AG04450 (cell line): Measurements from ENCODE around the gene CPHXL. TPM values are rescaled to one million over a fixed set of nuclear protein-coding genes. Genes with fewer than 3 reads are reported as not detected.

ENCODE experiments used
- CTCF ChIA-PET: fragments of 300-600, 350-600 bp; formaldehyde crosslinking; extraction: SDS; loops from one replicate; lab custom pipeline; 2022; ENCODE audit warnings: antibody characterized with exemption, inconsistent platforms; lab: Charles Lee
- POLR2A ChIA-PET: fragments of 350-600 bp; formaldehyde crosslinking; extraction: SDS; loops from one replicate; lab custom pipeline; 2021; ENCODE audit warnings: antibody characterized with exemption, inconsistent platforms; lab: Yijun Ruan, JAX
- DNase-seq: peaks from one replicate; pipeline ENCODE4 v3.0.0-alpha.2; 2011; ENCODE audit warnings: low read depth, low spot score
- H3K27ac ChIP-seq: one replicate; pipeline ENCODE4 v1.5.1; 2012; ENCODE audit warnings: low read depth, low read length, control low read depth
- H3K27me3 ChIP-seq: one replicate; pipeline ENCODE4 v1.6.0; 2012; ENCODE audit warnings: low read length; ENCODE audit not compliant: control insufficient read depth, insufficient read depth
- H3K4me3 ChIP-seq: 2 replicates; pipeline ENCODE4 v1.5.1; 2011; ENCODE audit warnings: mild to moderate bottlenecking, low read depth, low read length, control low read depth
- H3K9me3 ChIP-seq: 2 replicates; pipeline ENCODE4 v1.5.1; 2012; ENCODE audit warnings: low read length; ENCODE audit not compliant: control insufficient read depth, insufficient read depth
- CTCF ChIP-seq: IDR thresholded peaks from 2 replicates; pipeline ENCODE4 v1.5.1; 2011; ENCODE audit warnings: low read depth, low read length, control low read depth, inconsistent platforms
- polyA plus RNA-seq: library from polyadenylated mRNA; depleted of rRNA; stranded (reverse); fragments of >200 nt; gene quantifications from 2 replicates; pipeline ENCODE4 v1.2.3, GENCODE V29; 2011

Gene CPHXL
- polyA plus RNA-seq, 1 experiment, result not detected

GRCh38 chr16:75750528-75750927 lies 24.2 kb upstream of the CPHXL start:
- DNase-seq, result no peak
- Histone ChIP-seq H3K9me3 (no peaks in the 10 kb centered on the region), H3K27ac (no peak overlapping the region), H3K27me3 (no peaks in the 10 kb centered on the region), H3K4me3 (no peak overlapping the region)
- no peak for TF ChIP-seq CTCF
- ChIA-PET POLR2A (no interaction called here), CTCF (interaction anchor here (1.5 kb wide), 1 partner anchor 22 kb away, joined by 3 read pairs; no protein-coding TSS in a partner anchor)

- POLR2A ChIA-PET, result no interaction called here
- Histone ChIP-seq H3K27ac (no peak overlapping the region), H3K27me3 (no peaks in the 10 kb centered on the region), H3K4me3 (no peak overlapping the region), H3K9me3 (peaks cover 2% of the 10 kb centered on the region; the same call in 1 of the 2 replicates)
- DNase-seq, result no peak
- CTCF ChIA-PET, result interaction anchor here (1.0 kb wide), 1 partner anchor 43 kb away, joined by 3 read pairs; no protein-coding TSS in a partner anchor
- TF ChIP-seq CTCF, result no peak
These were observed 20.1 kb upstream of the CPHXL start for GRCh38 chr16:75746359-75746758.

- POLR2A ChIA-PET, result no interaction called here
- CTCF ChIA-PET, result no interaction called here
- H3K4me3 ChIP-seq, result no peak overlapping the region
- H3K27me3 ChIP-seq, result no peaks in the 10 kb centered on the region
- H3K9me3 ChIP-seq, result peaks cover 2% of the 10 kb centered on the region; the same call in 1 of the 2 replicates
- DNase-seq, result no peak
- H3K27ac ChIP-seq, result no peak overlapping the region
- TF ChIP-seq CTCF, result no peak
These were observed 19.5 kb upstream of the CPHXL start for GRCh38 chr16:75745823-75746222.

GRCh38 chr16:75745242-75745641 lies 19.0 kb upstream of the CPHXL start:
- TF ChIP-seq CTCF, result no peak
- no peak overlapping the region for H3K4me3 ChIP-seq
- no peak overlapping the region for H3K27ac ChIP-seq
- DNase-seq, result no peak
- POLR2A ChIA-PET, result no interaction called here
- no peaks in the 10 kb centered on the region for H3K27me3 ChIP-seq
- CTCF ChIA-PET, result no interaction called here
- peaks cover 6% of the 10 kb centered on the region for H3K9me3 ChIP-seq

- Histone ChIP-seq H3K4me3 (no peak overlapping the region), H3K9me3 (peaks cover 6% of the 10 kb centered on the region), H3K27ac (no peak overlapping the region), H3K27me3 (no peaks in the 10 kb centered on the region)
- CTCF ChIA-PET, result no interaction called here
- no peak for DNase-seq
- no peak for TF ChIP-seq CTCF
- POLR2A ChIA-PET, result no interaction called here
These were observed 16.2 kb upstream of the CPHXL start for GRCh38 chr16:75742424-75743047.
